HEK293T (cell line): ENCODE data around the gene OR52L1.

Experiments used
- CTCF ChIA-PET: fragments of 350-600 bp; formaldehyde crosslinking; extraction: SDS; loops from one replicate; lab custom pipeline; 2021; ENCODE audit warnings: antibody characterized with exemption, inconsistent platforms; lab: Yijun Ruan, JAX
- POLR2A ChIA-PET: fragments of 350-600 bp; formaldehyde crosslinking; extraction: SDS; loops from one replicate; lab custom pipeline; 2020; ENCODE audit warnings: antibody characterized with exemption, inconsistent platforms; lab: Yijun Ruan, JAX
- DNase-seq: peaks from one replicate; pipeline ENCODE4 v3.0.0; 2012; ENCODE audit warnings: mixed read lengths; ENCODE audit errors: extremely low spot score
- ARNT ChIP-seq: fragments of 450-650 bp; IDR thresholded peaks from 2 replicates; pipeline ENCODE4 v1.6.1; 2017; ENCODE audit warnings: mild to moderate bottlenecking
- BHLHE40 ChIP-seq: fragments of 450-650 bp; IDR thresholded peaks from 2 replicates; pipeline ENCODE4 v1.6.1; 2016; ENCODE audit warnings: mild to moderate bottlenecking, moderate library complexity, borderline replicate concordance
- CTBP1 ChIP-seq: fragments of 450-650 bp; IDR thresholded peaks from 2 replicates; pipeline ENCODE4 v1.6.1; 2016; ENCODE audit warnings: borderline replicate concordance
- ELF4 ChIP-seq: fragments of 450-650 bp; IDR thresholded peaks from 2 replicates; pipeline ENCODE4 v1.6.1; 2017; ENCODE audit warnings: antibody characterized with exemption
- FOXA1 ChIP-seq: fragments of 450-650 bp; IDR thresholded peaks from 2 replicates; pipeline ENCODE4 v1.6.1; 2016; ENCODE audit warnings: mild to moderate bottlenecking
- FOXK2 ChIP-seq: fragments of 450-650 bp; IDR thresholded peaks from 2 replicates; pipeline ENCODE4 v1.6.1; 2016; ENCODE audit warnings: mild to moderate bottlenecking
- FOXM1 ChIP-seq: fragments of 450-650 bp; IDR thresholded peaks from 2 replicates; pipeline ENCODE4 v1.6.1; 2017; ENCODE audit warnings: mild to moderate bottlenecking, borderline replicate concordance
- HDGF ChIP-seq: fragments of 450-650 bp; IDR thresholded peaks from 2 replicates; pipeline ENCODE4 v1.6.1; 2017; ENCODE audit warnings: antibody characterized with exemption, borderline replicate concordance
- L3MBTL2 ChIP-seq: fragments of 450-650 bp; conservative IDR thresholded peaks from 2 replicates; pipeline ENCODE4 v1.6.1; 2016; ENCODE audit warnings: mild to moderate bottlenecking
- LEF1 ChIP-seq: fragments of 450-650 bp; IDR thresholded peaks from 2 replicates; pipeline ENCODE4 v1.6.1; 2017; ENCODE audit warnings: mild to moderate bottlenecking, borderline replicate concordance
- NFRKB ChIP-seq: fragments of 450-650 bp; IDR thresholded peaks from 2 replicates; pipeline ENCODE4 v1.6.1; 2016; ENCODE audit warnings: mild to moderate bottlenecking, moderate library complexity
- PKNOX1 ChIP-seq: fragments of 450-650 bp; IDR thresholded peaks from 2 replicates; pipeline ENCODE4 v1.6.1; 2016
- SP1 ChIP-seq: fragments of 450-650 bp; IDR thresholded peaks from 2 replicates; pipeline ENCODE4 v1.6.1; 2017
- SUZ12 ChIP-seq: fragments of 450-650 bp; IDR thresholded peaks from 2 replicates; pipeline ENCODE4 v1.6.1; 2016; ENCODE audit warnings: mild to moderate bottlenecking
- ZNF384 ChIP-seq: fragments of 450-650 bp; IDR thresholded peaks from 2 replicates; pipeline ENCODE4 v1.6.1; 2016

OR52L1 gene

GRCh38 chr11:6013042-6013441 lies 26.3 kb upstream of the OR52L1 start:
- ChIA-PET CTCF (no interaction called here), POLR2A (no interaction called here)
- TF ChIP-seq SUZ12 (no peak), FOXA1 (no peak), FOXK2 (no peak), SP1 (no peak), ZNF384 (no peak), FOXM1 (no peak), ARNT (no peak), NFRKB (no peak), PKNOX1 (no peak)
- DNase-seq: no peak

- TF ChIP-seq NFRKB (no peak), ZNF384 (no peak), FOXA1 (no peak), HDGF (no peak), SP1 (no peak), SUZ12 (no peak), FOXK2 (no peak)
- POLR2A ChIA-PET: no interaction called here
- no peak for DNase-seq
- CTCF ChIA-PET: interaction anchor here (1.2 kb wide), 1 partner anchor 351 kb away, joined by 3 read pairs; no protein-coding TSS in a partner anchor
These were observed 25.4 kb upstream of the OR52L1 start for GRCh38 chr11:6012035-6012668.

- CTCF ChIA-PET: no interaction called here
- POLR2A ChIA-PET: no interaction called here
- DNase-seq: no peak
- TF ChIP-seq ZNF384 (no peak), SUZ12 (no peak), FOXA1 (no peak), L3MBTL2 (no peak), CTBP1 (no peak), ELF4 (no peak)
These were observed 20.1 kb upstream of the OR52L1 start, which contains the start of gene OR56A4 for GRCh38 chr11:6006846-6007245. Gene OR56A4 (minus strand): TSS chr11:6006946. CDS start chr11:6002992, 3,954 bp downstream.

GRCh38 chr11:6006395-6006794 lies 19.6 kb upstream of the OR52L1 start:
- ChIA-PET CTCF (interaction anchor here (0.7 kb wide), 1 partner anchor 14 kb away, joined by 5 read pairs; no protein-coding TSS in a partner anchor), POLR2A (no interaction called here)
- TF ChIP-seq ELF4 (no peak), L3MBTL2 (no peak), FOXA1 (no peak), ZNF384 (no peak), FOXM1 (no peak), SP1 (no peak), PKNOX1 (no peak), LEF1 (no peak), CTBP1 (no peak), BHLHE40 (no peak), HDGF (no peak), ARNT (no peak), NFRKB (no peak), SUZ12 (no peak), FOXK2 (no peak)
- no peak for DNase-seq

GRCh38 chr11:6002202-6002699 lies 15.5 kb upstream of the OR52L1 start:
- no peak for TF ChIP-seq L3MBTL2
- TF ChIP-seq SUZ12: no peak
- no peak for TF ChIP-seq SP1
- no peak for TF ChIP-seq FOXM1
- TF ChIP-seq HDGF: no peak
- TF ChIP-seq BHLHE40: no peak
- no peak for TF ChIP-seq NFRKB
- TF ChIP-seq LEF1: no peak
- no peak for TF ChIP-seq ZNF384
- TF ChIP-seq CTBP1: no peak
- TF ChIP-seq ARNT: no peak
- no peak for TF ChIP-seq FOXK2
- DNase-seq: no peak
- CTCF ChIA-PET: no interaction called here
- POLR2A ChIA-PET: no interaction called here

- TF ChIP-seq FOXM1 (no peak), BHLHE40 (no peak), SUZ12 (no peak), ARNT (no peak), FOXK2 (no peak), ZNF384 (no peak)
- ChIA-PET CTCF (interaction anchor here (1.0 kb wide), 1 partner anchor 368 kb away, joined by 4 read pairs; no protein-coding TSS in a partner anchor), POLR2A (no interaction called here)
- no peak for DNase-seq
These were observed 8.0 kb upstream of the OR52L1 start for GRCh38 chr11:5994791-5995190.

- no peak for TF ChIP-seq L3MBTL2
- no peak for TF ChIP-seq LEF1
- no peak for TF ChIP-seq SUZ12
- no peak for TF ChIP-seq FOXA1
- TF ChIP-seq CTBP1: no peak
- no peak for TF ChIP-seq BHLHE40
- TF ChIP-seq HDGF: no peak
- no peak for TF ChIP-seq ELF4
- ChIA-PET CTCF (interaction anchor here (1.0 kb wide), 2 partner anchors 13 to 289 kb away, joined by 3 to 5 read pairs; no protein-coding TSS in a partner anchor), POLR2A (no interaction called here)
- peak; percentile 34 for DNase-seq
These were observed 5.9 kb upstream of the OR52L1 start for GRCh38 chr11:5992604-5993251.
